Adrenal gland (tissue), 5 donors: Measurements from ENCODE around the gene ARHGAP8.

ENCODE experiments used
- CTCF ChIP-seq, 6 experiments: fragments of 450-650 bp in 4 of 6; fragments of 200-600 bp in 2 of 6; sonication (generic) in 1 of 6; IDR thresholded peaks; 1 replicate in 5 of 6; 2 replicates in 1 of 6; pipeline versions ENCODE4 v1.5.1 to v1.8.0; 2016 to 2021; ENCODE audit warnings: antibody characterized with exemption in 6 of 6, mild to moderate bottlenecking in 2 of 6, moderate library complexity in 1 of 6
- POLR2A ChIP-seq, 2 donors: fragments of 450-650 bp; IDR thresholded peaks; one replicate each; pipeline ENCODE4 v1.6.1; 2017; ENCODE audit warnings: antibody characterized with exemption in 2 of 2, mild to moderate bottlenecking in 2 of 2, moderate library complexity in 1 of 2
- donor health status: DM: no; HTN: no; CAD: no.

GRCh38 chr22:44845191-44845590 is 92.8 kb downstream of the ARHGAP8 start:
- no peak for TF ChIP-seq CTCF (IDR thresholded peaks at IDR 0.05)
- TF ChIP-seq POLR2A (IDR thresholded peaks at IDR 0.05): no peak
